Nephron progenitor cell (in vitro differentiated cells): Measurements from ENCODE around the gene EID1.
A peak's percentile ranks its signal among the peaks of the same experiment; 100 is the strongest.

Source experiments
- DNase-seq: peaks from one replicate; pipeline ENCODE4 v3.0.0; 2021
- H3K27ac Mint-ChIP-seq: 2 replicates; pipeline ENCODE4 v1.8.0; 2021; ENCODE audit warnings: mild to moderate bottlenecking, moderate library complexity, mixed read lengths
- H3K27me3 Mint-ChIP-seq: 2 replicates; pipeline ENCODE4 v1.8.0; 2021; ENCODE audit warnings: mild to moderate bottlenecking, low read depth, mixed read lengths; ENCODE audit not compliant: poor library complexity
- H3K36me3 Mint-ChIP-seq: 2 replicates; pipeline ENCODE4 v1.8.0; 2021; ENCODE audit warnings: low read depth, mixed read lengths
- H3K4me1 Mint-ChIP-seq: 2 replicates; pipeline ENCODE4 v1.8.0; 2021; ENCODE audit warnings: mixed read lengths
- H3K4me3 Mint-ChIP-seq: 2 replicates; pipeline ENCODE4 v1.8.0; 2021; ENCODE audit warnings: mild to moderate bottlenecking, moderate library complexity, mixed read lengths
- H3K9me3 Mint-ChIP-seq: 2 replicates; pipeline ENCODE4 v1.8.0; 2021; ENCODE audit warnings: mild to moderate bottlenecking, moderate library complexity, mixed read lengths
- CTCF ChIP-seq: fragments of 200-600 bp; sonication (generic); IDR thresholded peaks from 2 replicates; pipeline ENCODE4 v1.5.0; 2021; ENCODE audit warnings: antibody characterized with exemption

The EID1 gene

GRCh38 chr15:48871542-48871941, 6.4 kb upstream of the EID1 start:
- no peak for TF ChIP-seq CTCF
- H3K27me3 Mint-ChIP-seq, result peaks cover 27% of the 10 kb centered on the region
- H3K4me1 Mint-ChIP-seq, result peaks cover 3% of the 10 kb centered on the region
- H3K36me3 Mint-ChIP-seq, result no peaks in the 10 kb centered on the region
- DNase-seq, result no peak
- no peak overlapping the region for H3K4me3 Mint-ChIP-seq
- no peak overlapping the region for H3K27ac Mint-ChIP-seq
- no peaks in the 10 kb centered on the region for H3K9me3 Mint-ChIP-seq

- H3K27me3 Mint-ChIP-seq, result peaks cover 27% of the 10 kb centered on the region
- no peak for TF ChIP-seq CTCF
- no peak for DNase-seq
- no peaks in the 10 kb centered on the region for H3K9me3 Mint-ChIP-seq
- peaks cover 3% of the 10 kb centered on the region for H3K4me1 Mint-ChIP-seq
- no peaks in the 10 kb centered on the region for H3K36me3 Mint-ChIP-seq
- no peak overlapping the region for H3K27ac Mint-ChIP-seq
- H3K4me3 Mint-ChIP-seq, result no peak overlapping the region
Observed at GRCh38 chr15:48872632-48873031, 5.3 kb upstream of the EID1 start.

- Mint-ChIP-seq H3K9me3 (no peaks in the 10 kb centered on the region), H3K27me3 (peaks cover 27% of the 10 kb centered on the region), H3K4me1 (peaks cover 28% of the 10 kb centered on the region), H3K27ac (no peak overlapping the region), H3K4me3 (no peak overlapping the region), H3K36me3 (peaks cover 8% of the 10 kb centered on the region)
- TF ChIP-seq CTCF, result no peak
- no peak for DNase-seq
Observed at GRCh38 chr15:48875241-48875960, 2.5 kb upstream of the EID1 start.

GRCh38 chr15:48876057-48876456, 1.9 kb upstream of the EID1 start:
- peaks cover 35% of the 10 kb centered on the region for H3K4me1 Mint-ChIP-seq
- peaks cover 8% of the 10 kb centered on the region for H3K36me3 Mint-ChIP-seq
- peak overlapping the region; percentile 64 for H3K4me3 Mint-ChIP-seq
- no peak for TF ChIP-seq CTCF
- no peak for DNase-seq
- peaks cover 27% of the 10 kb centered on the region for H3K27me3 Mint-ChIP-seq
- no peak overlapping the region for H3K27ac Mint-ChIP-seq
- no peaks in the 10 kb centered on the region for H3K9me3 Mint-ChIP-seq

GRCh38 chr15:48880070-48880634, 2.2 kb downstream of the EID1 start:
- H3K4me3 Mint-ChIP-seq, result peak overlapping the region; percentile 99
- no peak for DNase-seq
- peaks cover 46% of the 10 kb centered on the region for H3K4me1 Mint-ChIP-seq
- H3K36me3 Mint-ChIP-seq, result peaks cover 8% of the 10 kb centered on the region
- H3K27ac Mint-ChIP-seq, result peak overlapping the region; percentile 5
- H3K27me3 Mint-ChIP-seq, result no peaks in the 10 kb centered on the region
- TF ChIP-seq CTCF, result no peak
- no peaks in the 10 kb centered on the region for H3K9me3 Mint-ChIP-seq

- Mint-ChIP-seq H3K9me3 (no peaks in the 10 kb centered on the region), H3K27me3 (no peaks in the 10 kb centered on the region), H3K4me3 (no peak overlapping the region), H3K27ac (no peak overlapping the region), H3K36me3 (peaks cover 1% of the 10 kb centered on the region), H3K4me1 (peaks cover 37% of the 10 kb centered on the region)
- TF ChIP-seq CTCF, result no peak
- no peak for DNase-seq
Observed at GRCh38 chr15:48883699-48884098, 5.8 kb downstream of the EID1 start.
